ENCODE results near the gene ADD2.

ADD2 gene

DNA sequence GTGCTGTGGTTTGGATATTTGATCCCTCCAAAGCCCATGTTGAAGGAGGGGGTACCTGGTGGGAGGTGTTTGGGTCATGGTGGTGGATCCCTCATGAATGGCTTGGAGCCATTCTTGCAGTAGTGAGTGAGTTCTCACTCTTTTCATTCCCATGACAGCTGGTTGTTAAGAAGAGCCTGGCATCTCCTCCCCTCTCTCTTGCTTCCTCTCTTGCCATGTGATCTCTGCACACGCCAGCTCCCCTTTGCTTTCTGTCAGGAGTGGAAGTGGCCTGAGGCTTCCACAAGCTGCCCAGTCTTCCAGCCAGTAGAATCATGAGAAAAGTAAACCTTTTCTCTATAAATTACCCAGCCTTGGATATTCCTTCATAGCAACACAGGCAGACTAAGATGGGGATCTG lies 8.6 kb downstream of the ADD2 start:
- H3K4me3 ChIP-seq (ENCODE audit: low read depth, low read length), result no peak overlapping the region
- TF ChIP-seq MYC (IDR thresholded peaks at IDR 0.05; ENCODE audit: low read depth, low read length), result no peak
- TF ChIP-seq POLR2A (IDR thresholded peaks at IDR 0.05; ENCODE audit: extremely low read depth, insufficient read length), result no peak
- TF ChIP-seq, protein P1, sequence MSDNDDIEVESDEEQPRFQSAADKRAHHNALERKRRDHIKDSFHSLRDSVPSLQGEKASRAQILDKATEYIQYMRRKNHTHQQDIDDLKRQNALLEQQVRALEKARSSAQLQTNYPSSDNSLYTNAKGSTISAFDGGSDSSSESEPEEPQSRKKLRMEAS (IDR thresholded peaks at IDR 0.05; ENCODE audit: low read depth, low read length), result no peak
- TF ChIP-seq, protein P2, sequence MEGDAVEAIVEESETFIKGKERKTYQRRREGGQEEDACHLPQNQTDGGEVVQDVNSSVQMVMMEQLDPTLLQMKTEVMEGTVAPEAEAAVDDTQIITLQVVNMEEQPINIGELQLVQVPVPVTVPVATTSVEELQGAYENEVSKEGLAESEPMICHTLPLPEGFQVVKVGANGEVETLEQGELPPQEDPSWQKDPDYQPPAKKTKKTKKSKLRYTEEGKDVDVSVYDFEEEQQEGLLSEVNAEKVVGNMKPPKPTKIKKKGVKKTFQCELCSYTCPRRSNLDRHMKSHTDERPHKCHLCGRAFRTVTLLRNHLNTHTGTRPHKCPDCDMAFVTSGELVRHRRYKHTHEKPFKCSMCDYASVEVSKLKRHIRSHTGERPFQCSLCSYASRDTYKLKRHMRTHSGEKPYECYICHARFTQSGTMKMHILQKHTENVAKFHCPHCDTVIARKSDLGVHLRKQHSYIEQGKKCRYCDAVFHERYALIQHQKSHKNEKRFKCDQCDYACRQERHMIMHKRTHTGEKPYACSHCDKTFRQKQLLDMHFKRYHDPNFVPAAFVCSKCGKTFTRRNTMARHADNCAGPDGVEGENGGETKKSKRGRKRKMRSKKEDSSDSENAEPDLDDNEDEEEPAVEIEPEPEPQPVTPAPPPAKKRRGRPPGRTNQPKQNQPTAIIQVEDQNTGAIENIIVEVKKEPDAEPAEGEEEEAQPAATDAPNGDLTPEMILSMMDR (IDR thresholded peaks at IDR 0.05; ENCODE audit: low read depth, low read length), result no peak
- DNase-seq (ENCODE audit: low read depth), result no peak

DNA sequence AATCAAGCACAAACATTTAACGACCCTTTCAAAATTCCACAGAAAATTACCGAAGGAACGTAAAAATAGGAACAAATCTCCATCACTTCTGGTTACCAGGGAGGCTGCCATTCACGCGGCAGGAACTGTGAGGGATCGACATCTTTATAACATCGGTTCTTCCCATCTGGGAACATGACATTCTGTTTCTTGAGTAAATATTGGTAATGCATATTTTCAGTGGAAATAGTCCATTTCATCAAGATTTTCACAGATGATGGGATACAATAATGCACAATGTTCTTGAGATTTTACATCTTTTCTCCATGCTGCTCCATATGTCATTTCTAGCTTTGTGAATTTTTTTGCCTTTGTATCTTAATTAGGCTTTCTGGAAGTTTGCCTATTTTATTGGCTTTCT lies 10.0 kb downstream of the ADD2 start:
- no peak for DNase-seq (ENCODE audit: low read depth)
- TF ChIP-seq MYC (IDR thresholded peaks at IDR 0.05; ENCODE audit: low read depth, low read length), result no peak
- TF ChIP-seq, protein P2 (IDR thresholded peaks at IDR 0.05; ENCODE audit: low read depth, low read length), result no peak
- TF ChIP-seq, protein P1 (IDR thresholded peaks at IDR 0.05; ENCODE audit: low read depth, low read length), result no peak
- no peak for TF ChIP-seq POLR2A (IDR thresholded peaks at IDR 0.05; ENCODE audit: extremely low read depth, insufficient read length)

DNA sequence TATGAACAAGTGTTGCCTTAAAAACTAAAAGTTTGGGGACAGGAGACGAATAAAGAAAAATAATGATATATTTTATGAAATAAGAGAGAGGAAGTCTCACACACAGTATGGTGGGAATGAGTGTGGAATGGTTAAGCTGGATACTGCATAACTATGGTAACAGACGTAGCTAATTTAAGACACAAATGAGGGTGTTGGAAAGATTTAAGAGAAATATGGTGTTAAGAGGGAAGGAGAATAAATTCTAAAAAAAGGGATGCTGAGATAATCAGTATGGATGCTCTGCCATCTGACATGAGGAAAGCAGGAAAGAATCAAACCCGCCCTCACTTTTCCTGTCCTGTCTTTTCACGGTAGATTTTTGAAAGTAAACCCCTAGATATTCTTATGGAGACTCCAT lies 10.6 kb downstream of the ADD2 start:
- DNase-seq (ENCODE audit: low read depth), result no peak
- TF ChIP-seq MYC (IDR thresholded peaks at IDR 0.05; ENCODE audit: low read depth, low read length), result no peak
- TF ChIP-seq, protein P1 (IDR thresholded peaks at IDR 0.05; ENCODE audit: low read depth, low read length), result no peak

More for the DNA sequence above, 10.0 kb downstream of the ADD2 start:
- no peak overlapping the region for H3K4me3 ChIP-seq (ENCODE audit: low read depth, low read length)

DNA sequence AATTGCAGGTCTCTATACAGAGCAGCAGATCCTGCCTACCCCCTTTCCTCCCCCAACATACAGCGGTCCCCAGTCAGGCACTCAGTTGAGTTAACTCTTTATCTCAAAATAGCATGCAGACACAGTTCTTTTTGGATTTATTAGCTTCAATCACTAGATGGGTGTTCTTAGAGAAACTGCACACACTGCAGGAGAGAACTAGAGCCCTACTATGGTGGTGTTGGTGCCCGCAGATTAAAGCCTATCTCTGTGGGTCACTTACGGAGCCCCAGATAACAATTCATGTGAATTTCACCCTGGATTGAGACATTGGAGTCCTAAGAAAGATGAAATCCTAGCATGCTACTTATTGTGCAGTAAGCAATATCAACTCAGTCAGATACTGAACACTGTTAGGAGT lies 11.9 kb downstream of the ADD2 start:
- DNase-seq (ENCODE audit: low read depth), result no peak
- TF ChIP-seq, protein P2 (IDR thresholded peaks at IDR 0.05; ENCODE audit: low read depth, low read length), result no peak
- TF ChIP-seq POLR2A (IDR thresholded peaks at IDR 0.05; ENCODE audit: extremely low read depth, insufficient read length) (no peak), MYC (IDR thresholded peaks at IDR 0.05; ENCODE audit: low read depth, low read length) (no peak)
- TF ChIP-seq, protein P1 (IDR thresholded peaks at IDR 0.05; ENCODE audit: low read depth, low read length), result no peak
- no peak overlapping the region for H3K4me3 ChIP-seq (ENCODE audit: low read depth, low read length)

More for the DNA sequence above, 10.6 kb downstream of the ADD2 start:
- no peak overlapping the region for H3K4me3 ChIP-seq (ENCODE audit: low read depth, low read length)

DNA sequence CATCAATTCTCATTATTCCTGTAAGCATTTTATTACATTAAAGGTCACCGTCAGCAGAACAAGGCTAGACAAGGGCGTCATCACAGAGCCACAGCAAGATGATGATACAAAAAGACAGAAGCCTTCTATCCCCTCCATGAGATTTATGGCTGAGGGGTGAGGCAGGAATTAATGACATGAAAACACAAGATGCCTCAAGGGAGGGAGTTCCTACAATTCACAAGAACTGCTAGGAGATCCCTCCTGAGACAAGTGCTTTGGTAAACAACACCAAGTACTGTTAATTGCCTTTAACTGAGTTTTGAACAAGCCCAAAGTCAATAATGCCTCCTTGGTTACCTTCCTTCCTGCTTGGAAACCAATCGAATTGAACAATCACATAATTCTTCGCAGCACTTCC lies 14.1 kb downstream of the ADD2 start:
- no peak for DNase-seq (ENCODE audit: low read depth)
- no peak overlapping the region for H3K4me3 ChIP-seq (ENCODE audit: low read depth, low read length)
- TF ChIP-seq POLR2A (IDR thresholded peaks at IDR 0.05; ENCODE audit: extremely low read depth, insufficient read length) (no peak), MYC (IDR thresholded peaks at IDR 0.05; ENCODE audit: low read depth, low read length) (no peak)
- TF ChIP-seq, protein P2 (IDR thresholded peaks at IDR 0.05; ENCODE audit: low read depth, low read length), result no peak
- TF ChIP-seq, protein P1 (IDR thresholded peaks at IDR 0.05; ENCODE audit: low read depth, low read length), result no peak

DNA sequence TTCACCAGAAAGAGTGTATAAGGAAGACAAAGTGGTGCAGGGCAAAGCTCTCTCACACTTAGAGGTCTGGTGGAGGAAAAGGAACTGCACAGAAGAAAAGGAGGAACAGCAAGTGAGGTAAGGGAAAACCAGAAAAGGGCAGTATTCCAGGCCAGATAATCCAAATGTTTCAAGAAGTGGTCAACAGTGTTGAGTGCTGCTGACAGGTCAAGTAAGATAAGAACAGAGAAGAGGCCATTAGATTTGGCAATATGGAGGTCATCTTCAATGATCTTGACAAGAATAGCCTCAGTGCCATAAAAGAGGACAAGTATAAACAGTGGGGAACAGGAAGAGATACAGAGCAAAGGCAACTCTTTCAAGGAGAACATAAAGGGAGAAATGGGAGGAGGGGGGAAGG lies 15.0 kb downstream of the ADD2 start:
- no peak for DNase-seq (ENCODE audit: low read depth)
- TF ChIP-seq, protein P1 (IDR thresholded peaks at IDR 0.05; ENCODE audit: low read depth, low read length), result no peak
- TF ChIP-seq, protein P2 (IDR thresholded peaks at IDR 0.05; ENCODE audit: low read depth, low read length), result no peak
- H3K4me3 ChIP-seq (ENCODE audit: low read depth, low read length), result no peak overlapping the region

All from NB4 (cell line).